Measurements from ENCODE around the gene AKAP6.

Gene AKAP6

GRCh38 chr14:32412532-32412931 is 83.4 kb downstream of the AKAP6 start:
- ATAC-seq (replicated peaks) (no peak), DNase-seq (no peak)
- H3K4me3 Mint-ChIP-seq = no peak overlapping the region
- no peak overlapping the region for H3K27ac Mint-ChIP-seq
- no peaks in the 10 kb centered on the region for H3K4me1 Mint-ChIP-seq (ENCODE audit: low read depth in 2 of 2)
- no peaks in the 10 kb centered on the region for H3K36me3 Mint-ChIP-seq (ENCODE audit: insufficient read depth)
- H3K27me3 Mint-ChIP-seq = no peaks in the 10 kb centered on the region
- H3K9me3 Mint-ChIP-seq = no peaks in the 10 kb centered on the region

- ATAC-seq (replicated peaks) = no peak
- H3K27me3 Mint-ChIP-seq = no peaks in the 10 kb centered on the region
- no peaks in the 10 kb centered on the region for H3K4me1 Mint-ChIP-seq (ENCODE audit: low read depth in 2 of 2)
- H3K4me3 Mint-ChIP-seq = no peak overlapping the region
- H3K9me3 Mint-ChIP-seq = no peaks in the 10 kb centered on the region
- no peak for DNase-seq
- H3K36me3 Mint-ChIP-seq (ENCODE audit: insufficient read depth) = no peaks in the 10 kb centered on the region
- no peak overlapping the region for H3K27ac Mint-ChIP-seq
These were observed 85.0 kb downstream of the AKAP6 start for GRCh38 chr14:32413967-32414640.

GRCh38 chr14:32414808-32415255 is 85.7 kb downstream of the AKAP6 start:
- Mint-ChIP-seq H3K9me3 (no peaks in the 10 kb centered on the region), H3K36me3 (ENCODE audit: insufficient read depth) (no peaks in the 10 kb centered on the region), H3K4me3 (no peak overlapping the region), H3K27me3 (no peaks in the 10 kb centered on the region), H3K4me1 (ENCODE audit: low read depth in 2 of 2) (no peaks in the 10 kb centered on the region), H3K27ac (no peak overlapping the region)
- DNase-seq (no peak), ATAC-seq (replicated peaks) (no peak)

- Mint-ChIP-seq H3K36me3 (ENCODE audit: insufficient read depth) (no peaks in the 10 kb centered on the region), H3K9me3 (no peaks in the 10 kb centered on the region), H3K27me3 (no peaks in the 10 kb centered on the region), H3K4me3 (no peak overlapping the region), H3K4me1 (ENCODE audit: low read depth in 2 of 2) (no peaks in the 10 kb centered on the region), H3K27ac (no peak overlapping the region)
- DNase-seq (no peak), ATAC-seq (replicated peaks) (no peak)
These were observed 89.0 kb downstream of the AKAP6 start for GRCh38 chr14:32417956-32418552.

GRCh38 chr14:32419429-32419828 is 90.3 kb downstream of the AKAP6 start:
- Mint-ChIP-seq H3K9me3 (no peaks in the 10 kb centered on the region), H3K4me3 (no peak overlapping the region), H3K4me1 (ENCODE audit: low read depth in 2 of 2) (no peaks in the 10 kb centered on the region), H3K36me3 (ENCODE audit: insufficient read depth) (no peaks in the 10 kb centered on the region), H3K27me3 (no peaks in the 10 kb centered on the region), H3K27ac (no peak overlapping the region)
- DNase-seq (no peak), ATAC-seq (replicated peaks) (no peak)

- ATAC-seq (replicated peaks) (no peak), DNase-seq (no peak)
- no peaks in the 10 kb centered on the region for H3K27me3 Mint-ChIP-seq
- H3K27ac Mint-ChIP-seq = no peak overlapping the region
- H3K9me3 Mint-ChIP-seq = peaks cover 3 to 6% of the 10 kb centered on the region in 2 donors
- H3K36me3 Mint-ChIP-seq (ENCODE audit: insufficient read depth) = no peaks in the 10 kb centered on the region
- H3K4me3 Mint-ChIP-seq = no peak overlapping the region
- no peaks in the 10 kb centered on the region for H3K4me1 Mint-ChIP-seq (ENCODE audit: low read depth in 2 of 2)
These were observed 92.7 kb downstream of the AKAP6 start for GRCh38 chr14:32421781-32422180.

GRCh38 chr14:32422440-32422839 is 93.3 kb downstream of the AKAP6 start:
- Mint-ChIP-seq H3K4me1 (ENCODE audit: low read depth in 2 of 2) (no peaks in the 10 kb centered on the region), H3K9me3 (peaks cover 3 to 8% of the 10 kb centered on the region in 2 donors), H3K4me3 (no peak overlapping the region), H3K27me3 (no peaks in the 10 kb centered on the region), H3K36me3 (ENCODE audit: insufficient read depth) (no peaks in the 10 kb centered on the region), H3K27ac (no peak overlapping the region)
- no peak for DNase-seq
- no peak for ATAC-seq (replicated peaks)

GRCh38 chr14:32426028-32426427 is 96.9 kb downstream of the AKAP6 start:
- H3K4me3 Mint-ChIP-seq = no peak overlapping the region
- no peaks in the 10 kb centered on the region for H3K27me3 Mint-ChIP-seq
- H3K9me3 Mint-ChIP-seq = peaks cover 3 to 8% of the 10 kb centered on the region in 2 donors
- ATAC-seq (replicated peaks) (no peak), DNase-seq (no peak)
- H3K36me3 Mint-ChIP-seq (ENCODE audit: insufficient read depth) = no peaks in the 10 kb centered on the region
- H3K27ac Mint-ChIP-seq = no peak overlapping the region
- no peaks in the 10 kb centered on the region for H3K4me1 Mint-ChIP-seq (ENCODE audit: low read depth in 2 of 2)

- peaks cover 3 to 8% of the 10 kb centered on the region in 2 donors for H3K9me3 Mint-ChIP-seq
- ATAC-seq (replicated peaks) = no peak
- DNase-seq = no peak
- no peaks in the 10 kb centered on the region for H3K27me3 Mint-ChIP-seq
- no peaks in the 10 kb centered on the region for H3K4me1 Mint-ChIP-seq (ENCODE audit: low read depth in 2 of 2)
- no peak overlapping the region for H3K27ac Mint-ChIP-seq
- no peaks in the 10 kb centered on the region for H3K36me3 Mint-ChIP-seq (ENCODE audit: insufficient read depth)
- H3K4me3 Mint-ChIP-seq = no peak overlapping the region
These were observed 97.7 kb downstream of the AKAP6 start for GRCh38 chr14:32426586-32427388.

GRCh38 chr14:32427726-32428528 is 98.8 kb downstream of the AKAP6 start:
- ATAC-seq (replicated peaks) (no peak), DNase-seq (no peak)
- Mint-ChIP-seq H3K9me3 (peaks cover 3 to 8% of the 10 kb centered on the region in 2 donors), H3K36me3 (ENCODE audit: insufficient read depth) (no peaks in the 10 kb centered on the region), H3K27ac (no peak overlapping the region), H3K4me1 (ENCODE audit: low read depth in 2 of 2) (no peaks in the 10 kb centered on the region), H3K27me3 (no peaks in the 10 kb centered on the region), H3K4me3 (no peak overlapping the region)

GRCh38 chr14:32428875-32429274 is 99.8 kb downstream of the AKAP6 start:
- H3K9me3 Mint-ChIP-seq = peaks cover 3 to 8% of the 10 kb centered on the region in 2 donors
- H3K4me1 Mint-ChIP-seq (ENCODE audit: low read depth in 2 of 2) = no peaks in the 10 kb centered on the region
- no peaks in the 10 kb centered on the region for H3K36me3 Mint-ChIP-seq (ENCODE audit: insufficient read depth)
- no peaks in the 10 kb centered on the region for H3K27me3 Mint-ChIP-seq
- no peak overlapping the region for H3K4me3 Mint-ChIP-seq
- no peak for DNase-seq
- no peak overlapping the region for H3K27ac Mint-ChIP-seq
- no peak for ATAC-seq (replicated peaks)

GRCh38 chr14:32430326-32430725 is 101.2 kb downstream of the AKAP6 start:
- DNase-seq (no peak), ATAC-seq (replicated peaks) (no peak)
- H3K4me1 Mint-ChIP-seq (ENCODE audit: low read depth in 2 of 2) = no peaks in the 10 kb centered on the region
- no peaks in the 10 kb centered on the region for H3K36me3 Mint-ChIP-seq (ENCODE audit: insufficient read depth)
- H3K27ac Mint-ChIP-seq = no peak overlapping the region
- peaks cover 3 to 8% of the 10 kb centered on the region in 2 donors for H3K9me3 Mint-ChIP-seq
- H3K27me3 Mint-ChIP-seq = no peaks in the 10 kb centered on the region
- H3K4me3 Mint-ChIP-seq = no peak overlapping the region

- Mint-ChIP-seq H3K27ac (no peak overlapping the region), H3K27me3 (no peaks in the 10 kb centered on the region), H3K36me3 (ENCODE audit: insufficient read depth) (no peaks in the 10 kb centered on the region), H3K4me1 (ENCODE audit: low read depth in 2 of 2) (no peaks in the 10 kb centered on the region), H3K9me3 (peaks cover 0 to 4% of the 10 kb centered on the region in 2 donors), H3K4me3 (no peak overlapping the region)
- ATAC-seq (replicated peaks) (no peak), DNase-seq (no peak)
These were observed 103.9 kb downstream of the AKAP6 start for GRCh38 chr14:32432813-32433538.
